Stimulated activated CD8-positive, alpha-beta memory T cell treated with anti-CD3 and anti-CD28 coated beads, Interleukin-12 subunit alpha, Interleukin-12 subunit beta, amount 100 ng/mL, for 1 hour (primary cell): Measurements from ENCODE around the gene DUSP9.

ENCODE experiments used
- DNase-seq: peaks from one replicate; pipeline ENCODE4 v3.0.0-alpha.2; 2020; ENCODE audit warnings: low read depth

DUSP9 gene

GRCh38 chrX:153635788-153636668 lies 11.0 kb upstream of the DUSP9 start:
- DNase-seq = no peak

GRCh38 chrX:153636716-153637115 lies 10.3 kb upstream of the DUSP9 start:
- no peak for DNase-seq

GRCh38 chrX:153637121-153638040 lies 9.6 kb upstream of the DUSP9 start:
- no peak for DNase-seq

- DNase-seq = no peak
These were observed 9.0 kb upstream of the DUSP9 start for GRCh38 chrX:153638041-153638371.

GRCh38 chrX:153638436-153639176 lies 8.4 kb upstream of the DUSP9 start:
- DNase-seq = no peak

- DNase-seq = no peak
These were observed 7.6 kb upstream of the DUSP9 start for GRCh38 chrX:153639177-153640044.

- no peak for DNase-seq
These were observed 6.8 kb upstream of the DUSP9 start for GRCh38 chrX:153640045-153640686.

- no peak for DNase-seq
These were observed 6.0 kb upstream of the DUSP9 start for GRCh38 chrX:153640736-153641575.

GRCh38 chrX:153641627-153642026 lies 5.4 kb upstream of the DUSP9 start:
- DNase-seq = no peak

- DNase-seq = no peak
These were observed 4.8 kb upstream of the DUSP9 start for GRCh38 chrX:153642051-153642654.

- DNase-seq = no peak
These were observed 4.2 kb upstream of the DUSP9 start for GRCh38 chrX:153642655-153643430.

- no peak for DNase-seq
These were observed 3.3 kb upstream of the DUSP9 start for GRCh38 chrX:153643431-153644351.

GRCh38 chrX:153644356-153645125 lies 2.5 kb upstream of the DUSP9 start:
- DNase-seq = no peak

- no peak for DNase-seq
These were observed 1.9 kb upstream of the DUSP9 start for GRCh38 chrX:153645151-153645550.

- no peak for DNase-seq
These were observed 998 bp upstream of the DUSP9 start for GRCh38 chrX:153645921-153646488.
